Testis (tissue), 3 donors: Measurements from ENCODE around the gene PRIM2. TPM values are rescaled to one million over a fixed set of nuclear protein-coding genes. Genes with fewer than 3 reads are reported as not detected.

ENCODE experiments used
- DNase-seq: peaks from one replicate; pipeline ENCODE4 v3.0.0-alpha.2; 2019
- H3K27ac ChIP-seq, 2 donors: fragments of 200-600 bp; sonication (generic); one replicate each; pipeline ENCODE4 v1.5.1; 2019
- H3K27me3 ChIP-seq: fragments of 200-600 bp; sonication (generic); one replicate; pipeline ENCODE4 v1.5.1; 2019
- H3K36me3 ChIP-seq: fragments of 200-600 bp; sonication (generic); one replicate; pipeline ENCODE4 v1.5.1; 2017; ENCODE audit warnings: low read depth; ENCODE audit errors: missing control alignments
- H3K4me1 ChIP-seq: fragments of 200-600 bp; sonication (generic); one replicate; pipeline ENCODE4 v1.5.1; 2019
- H3K4me3 ChIP-seq, 2 donors: fragments of 200-600 bp; sonication (generic); one replicate each; pipeline ENCODE4 v1.5.1; 2017 to 2019
- H3K9me3 ChIP-seq: fragments of 200-600 bp; sonication (generic); one replicate; pipeline ENCODE4 v1.5.1; 2017
- CTCF ChIP-seq, 3 experiments: fragments of 450-650 bp in 2 of 3; fragments of 200-600 bp in 1 of 3; sonication (generic) in 1 of 3; IDR thresholded peaks; one replicate each; pipeline ENCODE4 v1.5.1; 2016 to 2019; ENCODE audit warnings: antibody characterized with exemption in 3 of 3, mild to moderate bottlenecking in 2 of 3, moderate library complexity in 1 of 3
- POLR2A ChIP-seq: fragments of 450-650 bp; IDR thresholded peaks from one replicate; pipeline ENCODE4 v1.6.1; 2017; ENCODE audit warnings: antibody characterized with exemption, mild to moderate bottlenecking, moderate library complexity
- WGBS, 2 donors: methylation state at CpG; one replicate each; pipeline ENCODE4 v1.1.5; 2018; 5-methylcytosine and 5-hydroxymethylcytosine counted together
- intact Hi-C: fragments of 100-400 bp; cut with DNase I; formaldehyde crosslinking; loops from one replicate; pipeline ENCODE4 v1.15.1; 2023; ENCODE audit warnings: low total_unique reads
- polyA plus RNA-seq: library from polyadenylated mRNA; stranded (reverse); fragments of 350-450 nt; fragmentation: Illumina TruSeq; extraction: RNeasy Lipid Tissue Mini Kit (QIAGEN cat#74804); gene quantifications from one replicate; pipeline ENCODE4 v1.2.3, GENCODE V29; 2014; ENCODE audit warnings: low read depth, low replicate concordance; ENCODE audit not compliant: insufficient read depth
- total RNA-seq, 2 donors: library from RNA; depleted of rRNA; stranded (reverse); fragments of >200 nt; gene quantifications; one replicate each; pipeline ENCODE4 v1.2.3, GENCODE V29; 2016

PRIM2 gene
- total and polyA plus RNA-seq, 3 donors from 2014 or later, result 11.0 to 13.2 (median 11.1) TPM

- Histone ChIP-seq H3K4me1 (no peaks in the 10 kb centered on the region), H3K27me3 (no peaks in the 10 kb centered on the region), H3K27ac (no peak overlapping the region), H3K4me3 (no peak overlapping the region), H3K36me3 (no peaks in the 10 kb centered on the region), H3K9me3 (no peaks in the 10 kb centered on the region)
- DNase-seq, result no peak
- TF ChIP-seq POLR2A (no peak), CTCF (IDR thresholded peaks at IDR 0.05) (no peak)
- 44 to 65% methylated on average over 6 of the region's 6 CpGs for WGBS, 2 donors
- intact Hi-C loops, result no loop called here
Measured at GRCh38 chr6:57294862-57295445, 22.5 kb upstream of the PRIM2 start.

GRCh38 chr6:57297505-57297904, 19.9 kb upstream of the PRIM2 start:
- H3K27ac ChIP-seq, result no peak overlapping the region

GRCh38 chr6:57298741-57299140, 18.7 kb upstream of the PRIM2 start:
- Histone ChIP-seq H3K27me3 (no peaks in the 10 kb centered on the region), H3K4me1 (no peaks in the 10 kb centered on the region), H3K4me3 (no peak overlapping the region), H3K9me3 (no peaks in the 10 kb centered on the region), H3K36me3 (no peaks in the 10 kb centered on the region), H3K27ac (no peak overlapping the region)
- TF ChIP-seq CTCF (IDR thresholded peaks at IDR 0.05) (no peak), POLR2A (no peak)
- intact Hi-C loops, result no loop called here
- DNase-seq, result no peak
- WGBS, 2 donors, result 46 to 54% methylated on average over 2 of the region's 2 CpGs

More at GRCh38 chr6:57297505-57297904, 19.9 kb upstream of the PRIM2 start:
- Histone ChIP-seq H3K36me3 (no peaks in the 10 kb centered on the region), H3K4me3 (no peak overlapping the region), H3K4me1 (no peaks in the 10 kb centered on the region), H3K27me3 (no peaks in the 10 kb centered on the region), H3K9me3 (no peaks in the 10 kb centered on the region)
- intact Hi-C loops, result no loop called here
- 33 to 50% methylated on average over 1 of the region's 1 CpG for WGBS, 2 donors
- DNase-seq, result no peak
- TF ChIP-seq CTCF (IDR thresholded peaks at IDR 0.05) (no peak), POLR2A (no peak)

GRCh38 chr6:57301757-57302156, 15.7 kb upstream of the PRIM2 start:
- Histone ChIP-seq H3K9me3 (no peaks in the 10 kb centered on the region), H3K4me3 (no peak overlapping the region), H3K4me1 (peaks cover 5% of the 10 kb centered on the region), H3K27me3 (no peaks in the 10 kb centered on the region), H3K27ac (no peak overlapping the region), H3K36me3 (no peaks in the 10 kb centered on the region)
- 73 to 82% methylated on average over 1 of the region's 1 CpG for WGBS, 2 donors
- intact Hi-C loops, result no loop called here
- TF ChIP-seq CTCF (IDR thresholded peaks at IDR 0.05) (no peak), POLR2A (no peak)
- no peak for DNase-seq

GRCh38 chr6:57302477-57302876, 15.0 kb upstream of the PRIM2 start:
- 50 to 70% methylated on average over 2 of the region's 2 CpGs for whole genome bisulfite sequencing, 2 donors
- H3K9me3 ChIP-seq, result no peaks in the 10 kb centered on the region
- H3K4me1 ChIP-seq, result peaks cover 5% of the 10 kb centered on the region
- H3K36me3 ChIP-seq, result no peaks in the 10 kb centered on the region
- H3K27me3 ChIP-seq, result no peaks in the 10 kb centered on the region
- no peak for DNase-seq
- no peak overlapping the region for H3K4me3 ChIP-seq
- intact Hi-C loops, result no loop called here
- TF ChIP-seq POLR2A (no peak), CTCF (IDR thresholded peaks at IDR 0.05) (no peak)
- no peak overlapping the region for H3K27ac ChIP-seq
